NCI-H524 (cell line): ENCODE data around the gene PLIN5.

ENCODE experiments used
- DNase-seq, 2 experiments: peaks; one replicate each; lab custom pipeline; 2025; lab: John Stamatoyannopoulos, UW

PLIN5 gene

DNA sequence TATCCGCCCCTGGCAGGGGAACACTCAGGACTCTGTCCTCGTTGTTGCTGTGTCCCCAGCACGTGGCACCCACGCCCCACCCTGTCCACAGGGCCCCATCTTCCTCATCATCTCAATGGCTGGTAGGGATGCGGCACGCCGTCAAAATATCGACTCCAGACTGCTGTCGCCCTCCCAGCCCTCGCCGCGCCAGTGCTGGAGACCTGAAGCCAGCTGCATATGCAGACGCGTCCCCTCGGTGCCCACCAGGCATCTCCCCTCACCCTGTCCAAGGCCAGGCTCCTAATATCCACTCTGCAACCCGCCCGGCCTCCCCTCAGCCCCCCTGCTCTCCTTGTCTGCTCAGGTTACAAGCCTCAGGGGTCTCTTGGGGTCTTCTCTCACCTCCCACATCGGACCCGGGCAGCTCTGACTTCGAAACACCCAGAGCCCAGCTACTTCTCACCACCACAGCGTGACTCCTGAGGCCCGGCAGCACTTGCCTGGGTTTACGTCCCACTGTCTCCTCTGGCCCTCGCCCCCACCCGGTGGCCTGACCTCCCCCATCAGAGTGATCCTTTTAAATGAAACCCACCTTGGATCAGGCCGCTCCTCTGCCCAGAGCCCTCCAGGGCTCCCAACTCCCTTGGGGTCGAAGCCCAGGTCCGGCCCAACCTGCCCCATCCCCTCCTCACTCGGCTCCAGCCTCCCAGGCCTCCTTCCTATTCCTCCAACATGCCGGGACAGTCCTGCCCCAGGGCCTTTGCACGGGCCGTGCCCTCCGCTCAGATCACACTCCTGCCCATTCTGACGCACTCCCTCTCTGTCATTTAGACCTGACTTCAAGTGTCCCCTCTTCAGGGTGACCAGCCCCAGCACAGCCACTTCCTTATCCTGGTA is 29.2 kb downstream of the PLIN5 start:
- no peak for DNase-seq

DNA sequence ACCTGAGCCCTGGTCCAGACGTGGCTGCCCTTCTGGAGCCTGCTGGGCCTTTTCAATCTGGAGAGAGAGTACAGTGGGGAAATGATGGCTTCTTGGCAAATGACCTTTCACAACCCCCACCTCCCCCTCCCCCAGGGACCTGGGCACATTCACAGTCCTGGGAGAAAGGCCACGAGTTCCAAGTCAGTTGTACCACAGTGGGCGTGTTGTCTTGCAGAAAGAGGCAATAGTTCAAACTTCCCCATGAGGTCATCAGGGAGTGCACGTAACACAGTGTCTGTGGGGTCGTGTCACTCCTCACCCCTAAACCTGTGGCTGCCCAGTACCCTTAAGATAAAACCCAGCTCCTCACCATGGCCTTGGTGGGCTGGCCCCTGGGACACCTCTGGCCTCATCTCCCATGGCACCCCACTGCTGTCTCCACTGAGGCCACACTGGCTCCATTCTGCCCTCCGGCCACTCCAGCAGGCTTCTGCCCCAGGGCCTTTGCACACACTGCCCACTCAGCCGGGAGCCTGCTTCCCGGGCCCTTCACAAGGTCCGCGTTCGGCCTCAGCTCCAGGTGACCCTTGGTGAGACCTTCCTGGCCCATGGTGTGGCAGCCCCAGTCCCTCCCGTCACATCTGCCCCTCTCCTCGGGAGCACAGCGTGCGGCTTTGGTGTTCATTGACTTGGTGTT is 30.0 kb downstream of the PLIN5 start:
- no peak for DNase-seq

DNA sequence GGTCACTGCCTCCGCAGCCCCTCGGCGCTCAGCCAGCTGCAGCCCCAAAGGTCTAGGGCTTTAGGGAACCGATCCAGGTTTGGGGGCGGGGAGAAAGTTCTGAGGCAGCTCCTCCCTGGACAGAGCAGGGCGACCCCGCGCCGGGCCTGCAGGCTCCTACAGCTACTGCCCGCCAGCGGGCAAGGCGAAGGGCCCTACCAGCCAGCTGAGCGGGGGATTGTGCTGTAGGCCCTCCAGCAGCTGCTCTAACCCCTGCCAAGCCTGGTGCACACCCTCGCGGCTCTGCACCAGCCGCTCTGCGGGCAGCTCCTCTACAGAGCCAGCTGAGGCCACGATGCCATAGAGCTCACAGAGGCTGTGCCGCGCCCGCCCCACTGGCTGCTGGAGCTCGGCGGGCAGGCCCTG is 30.7 kb downstream of the PLIN5 start:
- no peak for DNase-seq

DNA sequence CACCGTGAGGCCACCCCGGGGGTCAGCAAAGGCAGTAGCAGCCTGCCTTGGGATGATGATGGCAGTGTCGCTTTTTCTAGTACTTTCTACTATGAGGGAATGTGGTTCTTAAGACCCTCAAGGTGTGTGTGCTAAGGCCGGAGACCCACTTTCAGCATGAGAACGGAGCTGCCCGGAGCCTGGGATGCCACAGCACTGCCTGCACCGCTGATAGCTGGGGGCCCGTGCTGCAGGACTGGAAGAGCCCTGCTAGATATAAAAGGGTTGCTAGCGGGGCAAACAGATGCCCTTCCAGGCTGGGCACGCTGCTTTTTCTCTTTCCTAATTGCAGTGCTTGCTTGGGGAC is 31.2 kb downstream of the PLIN5 start:
- DNase-seq: no peak

DNA sequence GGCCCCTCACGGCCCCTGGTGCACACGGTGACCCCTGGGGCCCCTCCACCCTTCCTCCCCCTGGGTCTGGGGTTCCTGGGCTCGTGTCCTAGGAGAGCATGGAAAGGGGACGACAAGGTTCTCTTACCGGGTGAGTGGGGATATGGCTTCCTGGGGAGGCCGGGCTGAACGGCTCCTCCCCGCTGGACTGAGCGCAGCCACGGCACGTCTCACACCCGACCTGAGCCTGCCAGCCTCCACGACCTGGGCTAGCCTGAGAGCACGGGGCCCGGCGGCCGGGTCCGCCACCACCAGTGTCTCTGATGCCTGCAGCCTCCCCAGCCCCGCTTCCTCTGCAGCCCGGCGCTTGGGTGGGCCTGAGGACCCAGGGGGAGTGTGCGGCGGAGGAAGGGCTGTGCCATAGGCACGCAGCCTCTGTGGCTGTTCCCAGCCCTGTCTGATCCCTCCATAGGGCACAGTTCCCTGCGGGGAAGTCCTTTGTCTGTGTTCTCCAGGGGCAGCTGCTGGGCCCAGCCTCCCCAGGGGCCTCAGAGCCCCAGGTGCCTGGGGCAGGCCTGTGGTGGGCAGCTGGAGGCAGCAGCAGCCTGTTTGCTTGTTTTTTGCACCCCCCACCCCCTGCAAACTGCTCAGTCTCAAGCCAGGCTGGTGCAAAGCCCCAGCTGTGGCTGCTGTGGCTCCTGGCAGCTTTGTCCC is 31.7 kb downstream of the PLIN5 start:
- DNase-seq: no peak

DNA sequence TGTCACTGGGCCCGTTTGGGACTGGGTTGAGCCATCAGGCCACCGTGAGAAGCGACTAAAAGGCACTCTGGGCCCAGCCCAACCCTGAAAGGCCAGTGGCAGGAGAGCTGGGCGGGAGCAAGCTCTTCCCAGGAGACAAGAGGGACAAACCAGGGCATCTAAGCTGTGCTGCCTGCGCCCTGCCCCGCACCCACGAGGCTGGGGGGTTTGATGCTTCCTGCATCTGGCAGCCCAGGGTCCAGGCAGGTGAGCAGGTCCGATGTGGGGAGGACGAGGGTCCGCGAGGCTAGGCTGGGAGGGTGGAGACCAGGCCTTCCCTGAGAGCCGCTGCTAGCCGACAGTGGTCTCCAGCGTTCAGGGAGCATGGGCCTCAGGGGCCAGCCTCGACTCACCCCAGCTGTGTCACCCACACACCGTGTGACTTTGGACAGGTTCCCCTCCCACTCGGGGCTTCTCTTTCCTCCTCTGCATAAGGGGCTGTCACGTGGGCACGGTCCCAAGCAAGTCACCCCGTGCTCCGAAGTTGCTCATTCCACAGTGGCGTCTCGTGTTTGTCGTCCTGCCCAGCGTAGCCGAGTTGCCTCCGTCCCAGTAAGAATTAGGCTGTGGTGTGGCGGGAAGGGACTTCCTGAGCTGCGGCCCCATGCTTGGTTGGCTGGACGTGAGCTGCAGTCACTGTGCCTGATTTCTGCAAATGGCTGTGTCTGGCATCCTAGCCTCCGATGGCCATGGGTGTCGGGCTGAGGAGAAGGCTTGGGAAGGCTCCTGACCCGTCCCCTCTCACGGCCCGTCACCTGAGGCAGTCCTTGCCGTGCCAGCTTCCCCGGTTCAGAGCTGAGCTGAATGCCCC is 32.5 kb downstream of the PLIN5 start:
- no peak for DNase-seq

DNA sequence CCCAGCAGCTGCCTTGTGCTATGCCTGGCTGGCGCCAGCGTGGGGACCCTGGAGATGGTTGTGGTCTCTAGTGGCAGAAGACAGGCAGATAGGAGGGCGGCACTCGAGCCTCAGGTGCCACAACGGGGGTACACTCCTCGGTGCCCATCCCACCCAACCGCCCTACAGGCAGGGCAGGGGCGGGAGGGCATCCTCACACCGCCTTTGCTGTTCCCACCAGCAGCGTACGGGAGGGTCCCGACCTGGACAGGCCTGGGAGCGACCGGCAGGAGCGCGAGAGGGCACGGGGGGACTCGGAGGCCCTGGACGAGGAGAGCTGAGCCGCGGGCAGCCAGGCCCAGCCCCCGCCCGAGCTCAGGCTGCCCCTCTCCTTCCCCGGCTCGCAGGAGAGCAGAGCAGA is 33.3 kb downstream of the PLIN5 start:
- no peak for DNase-seq

DNA sequence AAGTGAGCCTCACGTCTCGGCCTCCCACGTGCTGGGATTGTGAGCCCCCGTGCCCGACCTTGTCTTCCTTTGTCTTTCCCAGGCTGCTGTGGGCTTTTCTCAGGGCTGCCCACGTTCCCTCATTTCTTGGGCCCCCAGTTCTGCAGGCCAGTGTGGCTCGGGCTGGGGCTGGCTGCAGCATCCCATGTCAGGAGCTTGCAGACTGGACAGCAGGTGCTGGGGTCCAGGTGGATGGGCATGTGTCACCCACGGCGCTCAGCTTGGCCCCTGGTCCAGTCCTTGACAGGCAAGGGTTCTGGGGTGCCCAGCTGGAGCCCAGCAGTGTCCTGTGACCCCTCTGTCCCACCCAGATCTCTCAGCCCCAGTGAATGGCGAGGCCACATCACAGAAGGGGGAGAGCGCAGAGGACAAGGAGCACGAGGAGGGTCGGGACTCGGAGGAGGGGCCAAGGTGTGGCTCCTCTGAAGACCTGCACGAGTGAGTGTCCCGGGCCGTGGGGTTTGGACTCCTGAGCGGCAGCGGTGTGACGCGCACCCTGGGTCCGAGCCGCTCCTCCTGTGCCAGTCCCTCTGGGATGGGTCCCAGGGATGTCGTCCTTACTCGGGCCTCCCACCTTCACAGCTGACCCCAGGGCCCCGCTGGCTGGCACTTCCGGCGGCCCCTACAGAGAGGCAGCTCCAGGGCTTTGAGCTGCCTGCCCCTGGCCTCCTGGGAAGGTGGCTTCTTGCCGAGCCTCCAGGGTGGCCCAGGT is 34.0 kb downstream of the PLIN5 start:
- DNase-seq: no peak

DNA sequence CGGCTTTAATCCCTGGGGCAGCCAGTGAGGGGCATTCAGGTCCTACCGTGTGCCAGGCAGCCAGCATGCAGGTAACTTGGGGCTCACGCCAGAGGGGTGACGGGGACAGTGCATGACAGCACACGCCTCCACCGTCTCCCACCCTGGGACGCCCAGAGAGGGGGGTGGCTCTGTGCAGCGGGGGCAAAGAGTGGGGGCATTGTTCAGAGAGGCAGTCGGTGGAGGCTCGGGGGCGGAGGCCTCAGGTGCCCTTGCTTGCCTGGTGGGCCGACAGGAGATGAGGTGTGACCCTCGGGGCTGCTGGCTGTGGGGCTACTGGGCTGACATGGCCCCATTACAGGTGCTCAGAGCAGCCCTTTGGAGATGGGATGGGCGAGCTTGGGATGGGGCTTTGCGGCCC is 35.2 kb downstream of the PLIN5 start:
- DNase-seq: no peak

DNA sequence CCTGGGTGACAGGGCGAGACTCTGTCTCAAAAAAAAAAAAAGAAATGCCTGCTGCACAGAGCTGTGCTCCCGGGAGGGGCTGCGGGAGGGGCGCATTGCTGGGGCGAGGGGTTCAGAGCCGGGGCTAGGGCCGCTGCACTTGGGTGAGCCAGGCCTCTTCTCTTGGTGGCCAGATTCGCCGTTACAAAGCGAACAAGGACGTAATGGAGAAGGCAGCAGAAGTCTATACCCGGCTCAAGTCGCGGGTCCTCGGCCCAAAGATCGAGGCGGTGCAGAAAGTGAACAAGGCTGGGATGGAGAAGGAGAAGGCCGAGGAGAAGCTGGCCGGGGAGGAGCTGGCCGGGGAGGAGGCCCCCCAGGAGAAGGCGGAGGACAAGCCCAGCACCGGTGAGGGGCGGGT is 35.7 kb downstream of the PLIN5 start:
- no peak for DNase-seq

DNA sequence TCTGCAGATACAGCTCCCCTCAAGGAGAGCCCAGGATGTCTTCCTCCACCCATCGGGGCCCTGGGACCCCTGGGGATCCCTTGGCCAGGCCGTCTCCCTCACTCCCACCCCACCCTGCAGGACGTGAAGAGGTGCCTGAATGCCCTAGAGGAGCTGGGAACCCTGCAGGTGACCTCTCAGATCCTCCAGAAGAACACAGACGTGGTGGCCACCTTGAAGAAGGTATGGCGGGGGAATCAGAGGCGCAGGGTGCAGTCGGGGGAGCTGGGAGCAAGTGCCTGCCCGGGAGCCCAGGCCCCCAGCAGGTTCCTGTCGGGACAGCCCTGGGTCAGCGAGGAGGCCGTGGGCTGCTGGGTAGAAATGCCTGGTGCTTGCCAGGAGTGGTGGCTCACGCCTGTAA is 36.3 kb downstream of the PLIN5 start:
- no peak for DNase-seq

DNA sequence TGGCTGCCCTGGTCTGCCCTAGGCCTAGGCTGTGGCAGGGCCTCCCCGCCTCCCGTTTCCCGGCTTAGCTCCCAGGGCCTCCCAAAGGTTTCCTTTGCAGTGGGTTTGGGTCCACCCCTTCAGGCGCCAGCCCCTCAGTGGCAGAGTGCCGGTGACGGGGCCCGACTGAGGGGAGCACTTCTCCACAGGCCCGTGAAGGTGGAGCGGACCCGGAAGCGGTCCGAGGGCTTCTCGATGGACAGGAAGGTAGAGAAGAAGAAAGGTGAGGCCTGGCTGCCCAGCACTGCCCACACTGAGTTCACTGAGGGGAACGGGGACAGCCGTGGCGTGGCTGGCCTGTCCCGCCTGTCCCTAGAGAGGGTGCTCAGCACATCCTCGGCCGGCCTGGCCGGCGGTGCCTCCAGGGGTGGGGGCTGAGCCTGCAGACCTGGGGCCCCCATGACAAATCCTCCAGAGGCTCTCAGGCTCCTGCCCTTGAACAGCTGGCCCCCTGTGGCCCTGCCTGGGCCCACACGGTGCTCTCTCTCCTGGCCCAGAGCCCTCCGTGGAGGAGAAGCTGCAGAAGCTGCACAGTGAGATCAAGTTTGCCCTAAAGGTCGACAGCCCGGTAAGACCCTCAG is 37.1 kb downstream of the PLIN5 start:
- no peak for DNase-seq

DNA sequence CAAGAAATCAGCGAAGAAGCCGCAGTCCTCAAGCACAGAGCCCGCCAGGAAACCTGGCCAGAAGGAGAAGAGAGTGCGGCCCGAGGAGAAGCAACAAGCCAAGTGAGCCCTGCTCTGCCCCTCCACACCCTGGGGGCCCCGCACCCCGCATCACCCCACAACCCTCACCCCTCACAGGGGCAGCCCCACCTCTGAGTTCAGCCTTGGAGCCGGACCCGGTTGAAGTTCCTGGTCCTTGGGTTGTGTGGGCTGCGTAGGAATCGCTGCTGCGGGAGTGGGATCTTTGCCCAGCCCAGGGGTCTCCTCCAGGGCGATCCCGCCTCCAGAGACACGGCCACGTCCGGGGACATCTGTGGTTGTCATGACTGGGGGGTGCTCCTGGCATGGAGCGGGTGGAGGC is 38.7 kb downstream of the PLIN5 start:
- no peak for DNase-seq

DNA sequence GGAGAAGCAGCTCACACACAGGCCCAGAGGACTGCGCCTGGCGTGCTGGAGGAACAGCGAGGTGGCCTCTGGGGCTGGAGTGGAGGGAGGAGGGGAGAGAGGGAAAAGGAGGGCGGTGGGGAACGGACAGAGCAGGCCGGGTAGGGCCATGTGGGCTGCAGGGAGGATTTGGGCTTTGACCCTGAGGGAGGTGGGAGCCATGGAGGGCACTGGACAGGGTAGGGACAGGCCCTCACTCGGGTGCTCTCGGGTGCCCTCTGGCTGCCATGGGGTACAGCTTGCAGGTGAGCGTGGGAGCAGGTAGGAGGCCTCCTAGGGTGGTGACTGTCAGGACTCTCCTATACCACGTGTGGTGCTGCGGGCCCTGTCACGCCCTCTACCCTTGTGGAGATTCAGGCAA is 39.6 kb downstream of the PLIN5 start:
- DNase-seq: peak in 1 of 2 experiments; percentile 34

DNA sequence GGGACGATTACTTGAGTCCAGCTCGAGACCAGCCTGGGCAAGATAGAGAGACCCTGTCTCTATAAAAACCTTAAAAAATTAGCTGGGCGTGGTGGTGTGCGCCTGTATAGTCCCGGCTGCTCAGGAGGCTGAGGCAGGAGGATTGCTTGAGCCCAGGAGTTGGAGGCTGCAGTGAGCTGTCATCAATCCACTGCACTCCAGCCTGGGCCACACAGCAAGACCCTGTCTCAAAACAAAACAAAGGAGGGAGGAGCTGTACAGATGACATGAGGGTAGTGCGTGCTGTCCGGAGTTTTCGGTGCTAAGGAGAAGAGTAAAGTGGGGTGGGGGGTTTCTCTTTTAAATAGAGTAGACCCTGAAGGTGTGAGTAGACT is 40.3 kb downstream of the PLIN5 start:
- no peak for DNase-seq

DNA sequence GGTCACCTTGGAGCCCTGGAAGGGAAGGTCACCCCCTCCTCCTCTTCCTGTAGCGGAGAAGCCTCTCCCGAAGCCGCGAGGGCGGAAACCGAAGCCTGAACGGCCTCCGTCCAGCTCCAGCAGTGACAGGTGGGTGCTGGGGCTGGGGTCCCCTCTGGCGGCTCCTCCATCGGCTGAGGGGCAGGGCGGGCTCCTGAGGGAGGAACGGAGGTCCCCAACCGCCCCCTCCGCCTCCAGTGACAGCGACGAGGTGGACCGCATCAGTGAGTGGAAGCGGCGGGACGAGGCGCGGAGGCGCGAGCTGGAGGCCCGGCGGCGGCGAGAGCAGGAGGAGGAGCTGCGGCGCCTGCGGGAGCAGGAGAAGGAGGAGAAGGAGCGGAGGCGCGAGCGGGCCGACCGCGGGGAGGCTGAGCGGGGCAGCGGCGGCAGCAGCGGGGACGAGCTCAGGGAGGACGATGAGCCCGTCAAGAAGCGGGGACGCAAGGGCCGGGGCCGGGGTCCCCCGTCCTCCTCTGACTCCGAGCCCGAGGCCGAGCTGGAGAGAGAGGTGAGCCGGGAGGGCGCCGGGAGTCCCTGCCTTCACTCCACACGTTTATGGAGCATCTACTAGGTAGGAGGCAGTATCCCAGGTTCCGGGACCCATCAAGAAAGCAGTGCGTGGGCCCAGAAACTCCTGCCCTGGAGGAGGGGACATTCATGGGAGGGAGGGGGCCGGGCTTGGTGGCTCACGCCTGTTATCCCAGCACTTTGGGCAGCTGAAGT is 40.9 kb downstream of the PLIN5 start:
- no peak for DNase-seq

DNA sequence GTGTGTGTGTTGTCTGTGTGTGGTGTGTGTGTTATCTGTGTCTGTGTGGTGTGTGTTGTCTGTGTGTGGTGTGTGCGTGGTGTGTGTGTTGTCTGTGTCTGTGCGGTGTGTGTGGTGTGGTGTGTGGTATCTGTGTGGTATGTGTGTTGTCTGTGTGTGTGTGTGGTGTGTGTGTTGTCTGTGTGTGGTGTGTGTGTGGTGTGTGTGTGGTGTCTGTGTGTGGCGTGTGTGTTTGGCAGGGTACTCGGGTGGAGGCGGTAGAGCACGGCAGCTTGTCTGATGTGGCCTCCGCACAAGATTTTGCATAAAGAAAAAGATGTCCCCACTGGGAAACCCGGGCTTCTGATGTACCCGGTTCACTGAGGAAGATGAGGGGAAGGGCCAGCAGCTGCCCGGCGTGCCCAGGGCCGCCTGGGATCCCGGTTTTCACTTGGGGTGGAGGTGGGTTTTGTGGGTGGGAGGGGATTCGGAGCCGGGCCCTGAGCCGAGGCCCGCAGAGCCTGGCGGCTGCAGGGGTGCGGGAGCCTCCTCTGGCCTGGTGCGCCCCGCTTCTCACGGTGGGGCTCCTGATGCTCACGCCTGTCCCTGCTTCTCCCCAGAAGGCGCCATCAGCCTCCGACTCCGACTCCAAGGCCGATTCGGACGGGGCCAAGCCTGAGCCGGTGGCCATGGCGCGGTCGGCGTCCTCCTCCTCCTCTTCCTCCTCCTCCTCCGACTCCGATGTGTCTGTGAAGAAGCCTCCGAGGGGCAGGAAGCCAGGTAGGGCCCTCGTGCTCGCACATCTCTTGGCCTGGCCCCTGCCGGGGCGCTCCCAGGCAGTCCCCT is 41.7 kb downstream of the PLIN5 start:
- no peak for DNase-seq

DNA sequence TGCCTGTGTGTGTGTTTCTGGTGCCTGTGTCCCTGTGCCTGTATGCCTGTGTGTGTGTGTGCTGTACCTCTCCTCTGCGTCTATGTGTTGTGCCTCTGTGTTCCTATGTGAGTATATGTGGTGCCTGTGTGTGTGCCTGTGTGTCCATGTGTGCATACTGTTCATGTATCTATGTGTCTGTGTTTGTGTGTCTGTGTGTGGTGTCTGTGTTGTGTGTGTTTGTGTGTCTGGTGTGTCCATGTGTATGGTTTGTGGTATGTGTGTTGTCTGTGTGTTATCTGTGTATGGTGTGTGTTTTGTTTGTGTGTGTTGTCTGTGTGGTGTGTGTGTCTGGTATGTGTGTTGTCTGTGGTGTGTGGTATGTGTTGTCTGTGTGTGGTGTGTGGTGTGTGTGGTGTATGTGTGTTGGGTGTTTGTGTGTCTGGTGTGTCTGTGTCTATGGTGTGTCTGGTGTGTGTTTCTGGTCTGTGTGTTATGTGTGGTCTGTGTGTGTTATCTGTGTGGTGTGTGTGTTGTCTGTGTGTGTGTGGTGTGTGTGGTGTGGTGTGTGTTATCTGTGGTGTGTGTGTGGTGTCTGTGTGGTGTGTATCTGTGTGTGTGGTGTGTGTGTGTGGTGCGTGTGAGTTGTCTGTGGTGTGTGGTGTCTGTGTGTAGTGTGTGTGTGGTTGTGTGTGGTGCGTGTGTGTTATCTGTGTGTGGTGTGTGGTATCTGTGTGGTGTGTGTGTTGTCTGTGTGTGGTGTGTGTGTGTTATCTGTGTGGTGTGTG is 42.5 kb downstream of the PLIN5 start:
- DNase-seq: no peak

DNA sequence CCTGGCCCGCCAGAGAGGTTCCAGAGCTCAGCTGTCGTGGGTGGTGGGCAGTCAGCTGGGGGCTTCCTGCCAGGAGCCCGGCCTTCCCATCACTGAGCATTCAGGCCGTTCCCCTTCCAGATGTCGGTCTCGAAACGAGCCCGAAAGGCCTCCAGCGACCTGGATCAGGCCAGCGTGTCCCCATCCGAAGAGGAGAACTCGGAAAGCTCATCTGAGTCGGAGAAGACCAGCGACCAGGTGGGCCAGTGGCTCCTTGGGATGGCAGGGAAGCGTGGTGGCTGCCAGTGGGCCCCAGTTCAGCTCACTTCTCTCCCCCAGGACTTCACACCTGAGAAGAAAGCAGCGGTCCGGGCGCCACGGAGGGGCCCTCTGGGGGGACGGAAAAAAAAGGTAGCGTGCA is 43.6 kb downstream of the PLIN5 start:
- no peak for DNase-seq
